ENCODE results near the gene GABPB2.

Gene GABPB2

DNA sequence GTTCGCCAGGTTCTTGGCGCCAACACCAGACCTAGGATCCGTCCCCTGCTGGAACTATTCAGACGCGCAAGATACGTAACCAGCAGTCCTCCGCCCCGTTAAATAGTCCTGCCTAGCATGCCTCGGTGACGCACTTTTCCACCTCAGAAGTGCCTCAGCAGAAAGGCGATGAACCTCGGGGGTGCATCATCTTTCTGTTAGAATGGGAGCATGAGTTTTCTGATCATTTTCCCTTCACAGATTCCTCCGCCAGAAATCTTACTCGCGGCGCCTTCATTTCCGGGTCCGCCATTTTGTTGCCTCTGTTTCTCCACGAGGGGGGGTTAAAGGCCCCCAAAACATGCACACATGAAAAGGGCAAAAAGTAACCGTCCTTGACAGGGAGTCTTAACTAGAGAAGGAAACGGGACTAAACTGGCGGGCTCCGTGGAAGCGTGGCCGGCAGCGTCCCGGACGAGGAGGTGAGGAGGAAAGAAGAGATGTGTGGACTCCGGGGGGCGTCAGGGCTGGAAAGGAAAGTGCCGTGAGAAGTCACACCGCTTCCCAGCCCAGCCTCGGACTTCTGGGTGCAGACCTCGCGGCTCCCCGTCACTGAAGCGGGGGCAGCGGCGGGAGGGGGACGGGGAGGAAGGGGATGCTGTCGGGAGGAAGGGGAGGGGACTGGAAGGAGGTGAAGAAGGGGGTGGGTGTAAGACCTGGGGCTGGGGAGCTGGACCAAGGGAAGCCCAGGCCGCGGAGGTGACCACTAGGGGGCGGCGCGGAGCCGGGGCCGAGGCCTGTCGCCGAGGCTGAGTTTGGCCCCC, at the start of gene GABPB2:
GABPB2 (plus strand) TSS at position 288 of the 803 bp plus-strand sequence. CDS start 17,429 bp downstream, outside the sequence.
- DNase-seq (ENCODE audit: low read depth in 4 of 4, low spot score in 1 of 4), result peak; percentile 73 to 89 (median 82)

DNA sequence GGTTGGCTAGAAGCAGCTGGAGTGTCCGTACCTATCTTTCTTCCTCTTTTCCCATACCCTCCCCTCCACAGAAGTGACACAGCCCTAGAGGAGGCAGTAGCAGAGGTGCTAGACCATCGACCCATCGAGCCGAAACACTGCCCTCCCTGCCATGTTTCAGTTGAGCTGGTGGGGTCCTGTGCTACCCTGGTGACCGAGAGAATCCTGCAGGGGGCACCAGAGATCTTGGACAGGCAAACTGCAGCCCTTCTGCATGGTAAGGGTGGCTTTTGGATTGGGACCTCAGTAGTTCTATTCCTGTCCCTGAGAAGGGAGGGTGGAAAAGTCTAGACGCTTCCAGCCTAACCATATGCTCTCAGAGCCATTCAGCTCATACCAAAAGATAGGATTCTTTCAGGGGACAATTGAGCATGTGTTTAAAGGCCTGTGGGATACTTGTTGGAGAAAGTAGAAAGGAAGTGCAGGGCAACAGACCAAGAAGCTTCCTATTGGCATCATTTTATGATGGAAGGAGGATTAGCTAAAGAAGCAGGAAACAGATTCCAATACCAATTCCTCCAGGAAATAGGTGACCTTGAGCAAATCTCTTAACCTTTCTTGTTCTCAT, 45.9 kb upstream of the GABPB2 start:
- DNase-seq (ENCODE audit: low read depth in 4 of 4, low spot score in 1 of 4), result peak; percentile 65 to 77 (median 68)

DNA sequence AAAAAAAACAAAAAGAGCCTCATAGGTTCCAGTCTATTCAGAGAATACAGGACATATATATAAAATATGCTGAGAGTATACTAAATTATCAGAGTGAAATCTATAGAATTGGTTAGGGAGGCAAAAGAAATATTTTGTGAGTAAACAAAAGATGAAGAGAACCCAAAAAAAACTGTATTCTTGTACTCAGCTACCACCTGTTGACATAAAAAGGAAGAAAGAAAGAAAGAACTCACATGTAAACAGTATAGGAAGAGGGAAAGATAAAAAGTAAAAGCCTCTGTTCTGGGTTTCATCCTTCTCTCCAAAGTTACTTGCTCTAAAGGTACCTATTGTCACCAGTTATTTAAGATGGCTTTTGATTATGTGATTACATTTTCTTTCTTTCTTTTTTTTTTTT, 44.1 kb upstream of the GABPB2 start:
- DNase-seq (ENCODE audit: low read depth in 4 of 4, low spot score in 1 of 4), result no peak

DNA sequence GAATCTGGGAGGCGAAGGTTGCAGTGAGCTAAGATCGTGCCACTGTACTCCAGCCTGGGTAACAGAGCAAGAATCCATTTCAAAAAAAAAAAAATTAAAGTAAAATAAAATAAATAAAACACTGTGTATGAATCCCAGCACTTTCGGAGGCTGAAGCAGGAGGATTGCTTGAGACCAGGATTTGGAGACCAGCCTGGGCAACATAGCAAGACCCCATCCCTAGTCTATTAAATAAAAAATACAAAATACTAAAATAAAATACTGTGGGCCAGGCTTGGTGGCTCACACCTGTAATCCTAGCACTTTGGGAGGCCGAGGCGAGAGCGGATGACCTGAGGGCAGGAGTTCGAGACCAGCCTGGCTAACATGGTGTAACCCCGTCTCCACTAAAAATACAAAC, 38.4 kb upstream of the GABPB2 start:
- DNase-seq (ENCODE audit: low read depth in 4 of 4, low spot score in 1 of 4), result no peak

DNA sequence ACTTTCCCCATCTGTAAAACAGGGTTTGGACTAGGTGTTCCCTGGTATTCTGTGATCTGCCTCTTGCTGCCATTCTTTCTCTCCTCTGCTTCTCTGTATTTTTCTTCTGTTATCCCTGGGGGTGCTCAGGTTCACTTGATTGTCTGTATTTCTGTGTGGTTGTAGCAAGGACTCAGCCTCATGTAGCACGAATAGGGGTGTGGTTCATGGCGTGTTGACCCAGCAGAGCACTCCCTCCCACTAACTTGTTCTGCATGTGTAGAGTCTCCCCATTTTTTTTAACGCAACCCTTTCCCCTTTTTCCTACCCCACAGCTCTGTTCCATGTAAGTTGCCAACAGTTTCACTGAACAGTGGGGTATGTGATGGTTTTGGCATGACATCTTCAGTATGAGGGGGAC, 35.4 kb upstream of the GABPB2 start:
- DNase-seq (ENCODE audit: low read depth in 4 of 4, low spot score in 1 of 4), result no peak

DNA sequence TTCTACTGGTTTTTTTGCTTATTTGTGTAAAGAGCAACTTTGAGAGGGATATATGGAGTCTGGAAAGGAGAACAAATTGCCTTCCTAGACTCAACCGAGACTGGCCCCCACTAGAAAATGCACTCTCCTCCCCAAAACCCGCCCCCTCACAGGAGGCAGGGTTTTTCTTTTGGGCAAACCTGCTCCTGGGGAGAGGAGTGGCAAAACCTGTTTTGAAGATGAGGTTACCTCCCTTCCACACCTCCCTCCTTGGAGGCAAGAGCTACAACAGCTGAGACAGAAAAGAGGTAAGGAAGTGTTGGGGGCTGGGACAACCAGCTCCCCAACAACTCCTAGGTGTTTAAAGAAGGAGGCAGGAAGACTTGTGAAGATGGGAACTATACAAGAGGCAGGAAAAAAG, 34.2 kb upstream of the GABPB2 start, which contains the start of gene BNIPL:
BNIPL (plus strand) TSS at position 231 of the 400 bp plus-strand sequence; CDS start at position 371, 140 bp downstream.
- DNase-seq (ENCODE audit: low read depth in 4 of 4, low spot score in 1 of 4), result no peak

DNA sequence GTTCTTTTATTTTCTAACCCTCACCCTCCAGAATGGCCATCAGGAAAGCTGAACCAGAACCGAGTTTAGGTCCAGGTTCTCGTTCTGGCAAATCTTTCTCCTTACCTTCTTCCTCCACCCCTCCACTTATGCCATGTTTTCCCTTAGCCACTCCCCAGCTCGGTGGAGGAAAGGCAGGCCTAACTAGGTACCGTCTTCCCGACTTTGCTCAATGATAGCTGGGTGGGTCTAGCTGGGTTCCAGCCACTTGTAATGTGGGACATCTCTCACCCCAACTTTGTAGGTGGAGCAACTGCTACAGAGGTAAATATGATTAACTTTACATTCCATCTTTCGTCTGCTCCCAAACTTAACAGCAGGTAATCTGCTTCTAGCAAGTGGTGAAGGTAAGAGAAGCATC, 33.5 kb upstream of the GABPB2 start:
- no peak for DNase-seq (ENCODE audit: low read depth in 4 of 4, low spot score in 1 of 4)

DNA sequence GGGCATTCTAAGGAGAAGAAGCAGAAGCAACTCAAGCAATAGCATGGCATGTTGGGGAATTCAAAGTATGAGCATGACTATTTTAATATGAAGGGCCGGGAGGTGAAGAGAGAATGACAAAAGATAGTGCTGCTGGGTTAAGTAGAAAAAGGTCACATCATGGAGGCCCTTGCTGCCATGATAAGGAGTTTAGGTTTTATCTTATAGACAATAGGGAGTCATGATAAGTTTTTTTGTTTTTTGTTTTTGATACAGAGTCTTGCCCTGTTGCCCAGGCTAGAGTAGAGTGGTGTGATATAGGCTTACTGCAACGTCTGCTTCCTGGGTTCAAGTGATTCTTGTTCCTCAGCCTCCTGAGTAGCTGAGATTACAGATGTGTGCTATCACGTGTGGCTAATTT, 31.0 kb upstream of the GABPB2 start:
- no peak for DNase-seq (ENCODE audit: low read depth in 4 of 4, low spot score in 1 of 4)

DNA sequence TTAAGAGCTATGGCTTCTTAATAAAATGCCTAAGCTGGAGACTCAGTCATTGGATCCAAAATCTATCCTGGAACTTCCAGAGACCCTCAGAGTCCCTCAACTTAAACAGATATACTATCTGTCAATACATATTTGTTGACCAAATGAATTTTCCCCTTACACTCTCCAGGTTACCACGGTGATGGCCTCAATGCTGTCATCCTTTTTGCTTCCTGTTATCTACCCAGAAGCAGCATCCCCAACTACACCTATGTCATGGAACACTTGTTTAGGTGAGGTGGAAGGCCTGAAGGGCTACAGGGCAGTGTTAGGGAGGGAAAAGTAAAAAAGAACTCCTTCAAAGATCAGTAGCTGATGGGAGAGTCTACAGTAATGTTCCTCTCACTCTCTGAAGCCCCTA, 27.4 kb upstream of the GABPB2 start:
- DNase-seq (ENCODE audit: low read depth in 4 of 4, low spot score in 1 of 4), result no peak

DNA sequence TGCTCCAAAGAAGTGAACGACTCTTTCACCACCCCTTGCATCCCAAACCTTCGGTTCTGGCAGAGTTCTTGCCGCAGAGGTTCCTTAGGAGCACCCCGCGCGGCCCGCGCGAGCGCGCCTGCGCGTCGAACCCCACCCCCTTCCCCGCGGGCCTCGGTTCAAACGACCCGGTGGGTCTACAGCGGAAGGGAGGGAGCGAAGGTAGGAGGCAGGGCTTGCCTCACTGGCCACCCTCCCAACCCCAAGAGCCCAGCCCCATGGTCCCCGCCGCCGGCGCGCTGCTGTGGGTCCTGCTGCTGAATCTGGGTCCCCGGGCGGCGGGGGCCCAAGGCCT, 23.0 kb upstream of the GABPB2 start, which contains the start of gene C1orf56:
C1orf56 (plus strand) TSS at position 161 of the 334 bp plus-strand sequence; CDS start at position 258, 97 bp downstream.
- DNase-seq (ENCODE audit: low read depth in 4 of 4, low spot score in 1 of 4), result peak in 1 of 4 experiments; percentile 48

DNA sequence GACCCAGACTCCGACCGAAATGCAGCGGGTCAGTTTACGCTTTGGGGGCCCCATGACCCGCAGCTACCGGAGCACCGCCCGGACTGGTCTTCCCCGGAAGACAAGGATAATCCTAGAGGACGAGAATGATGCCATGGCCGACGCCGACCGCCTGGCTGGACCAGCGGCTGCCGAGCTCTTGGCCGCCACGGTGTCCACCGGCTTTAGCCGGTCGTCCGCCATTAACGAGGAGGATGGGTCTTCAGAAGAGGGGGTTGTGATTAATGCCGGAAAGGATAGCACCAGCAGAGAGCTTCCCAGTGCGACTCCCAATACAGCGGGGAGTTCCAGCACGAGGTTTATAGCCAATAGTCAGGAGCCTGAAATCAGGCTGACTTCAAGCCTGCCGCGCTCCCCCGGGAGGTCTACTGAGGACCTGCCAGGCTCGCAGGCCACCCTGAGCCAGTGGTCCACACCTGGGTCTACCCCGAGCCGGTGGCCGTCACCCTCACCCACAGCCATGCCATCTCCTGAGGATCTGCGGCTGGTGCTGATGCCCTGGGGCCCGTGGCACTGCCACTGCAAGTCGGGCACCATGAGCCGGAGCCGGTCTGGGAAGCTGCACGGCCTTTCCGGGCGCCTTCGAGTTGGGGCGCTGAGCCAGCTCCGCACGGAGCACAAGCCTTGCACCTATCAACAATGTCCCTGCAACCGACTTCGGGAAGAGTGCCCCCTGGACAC, 22.5 kb upstream of the GABPB2 start:
- DNase-seq (ENCODE audit: low read depth in 4 of 4, low spot score in 1 of 4), result no peak

DNA sequence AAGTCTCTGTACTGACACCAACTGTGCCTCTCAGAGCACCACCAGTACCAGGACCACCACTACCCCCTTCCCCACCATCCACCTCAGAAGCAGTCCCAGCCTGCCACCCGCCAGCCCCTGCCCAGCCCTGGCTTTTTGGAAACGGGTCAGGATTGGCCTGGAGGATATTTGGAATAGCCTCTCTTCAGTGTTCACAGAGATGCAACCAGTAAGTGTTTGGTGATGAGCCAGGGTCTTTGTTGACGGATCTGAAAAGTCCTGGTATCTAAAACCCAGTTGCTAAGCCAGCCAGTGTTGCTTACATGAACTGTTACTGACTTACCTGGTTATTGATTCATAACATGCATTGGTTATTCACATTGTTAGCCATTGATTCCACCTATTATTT, 21.9 kb upstream of the GABPB2 start:
- no peak for DNase-seq (ENCODE audit: low read depth in 4 of 4, low spot score in 1 of 4)

DNA sequence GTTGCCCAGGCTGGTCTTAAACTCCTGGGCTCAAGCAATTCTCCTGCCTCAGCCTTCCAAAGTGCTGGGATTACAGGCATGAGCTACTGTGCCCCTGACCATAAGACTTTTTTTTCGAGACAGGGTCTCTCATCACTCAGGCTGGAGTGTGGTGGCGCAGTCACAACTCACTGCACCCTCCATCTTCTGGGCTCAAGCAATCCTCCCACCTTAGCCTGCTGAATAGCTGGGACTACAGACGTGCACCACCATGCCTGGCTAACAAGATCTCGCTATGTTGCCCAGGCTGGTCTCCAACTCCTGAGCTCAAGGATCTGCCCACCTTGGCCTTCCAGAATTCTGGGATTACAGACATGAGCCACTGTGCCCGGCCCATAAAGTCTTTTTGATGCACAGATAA, 21.1 kb upstream of the GABPB2 start:
- DNase-seq (ENCODE audit: low read depth in 4 of 4, low spot score in 1 of 4), result no peak

DNA sequence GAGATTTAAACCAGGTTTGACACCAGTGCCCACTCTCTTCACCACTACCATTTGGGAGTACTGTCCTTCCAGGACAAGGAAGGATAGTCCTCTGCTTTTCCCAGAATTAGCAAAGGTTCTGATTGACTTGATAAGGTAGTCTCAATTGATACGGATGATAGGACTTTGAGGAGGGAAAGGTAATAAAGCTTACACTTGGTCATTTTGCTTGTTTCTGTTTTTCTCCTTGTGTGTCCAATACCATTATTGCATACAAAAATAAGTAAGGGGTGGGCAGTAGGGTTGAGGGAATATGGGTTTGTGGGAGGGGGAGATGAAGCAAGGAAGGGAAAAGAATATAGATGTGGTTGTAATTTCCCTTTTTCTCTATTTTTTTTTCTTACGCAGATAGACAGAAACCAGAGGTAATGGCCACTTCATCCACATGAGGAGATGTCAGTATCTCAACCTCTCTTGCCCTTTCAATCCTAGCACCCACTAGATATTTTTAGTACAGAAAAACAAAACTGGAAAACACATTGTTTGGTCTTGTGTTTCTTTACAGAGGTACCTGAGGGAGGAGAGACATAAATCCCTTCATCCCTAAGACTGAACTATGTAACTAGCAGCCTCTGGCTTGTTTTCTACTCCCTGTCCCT, 20.4 kb upstream of the GABPB2 start:
- no peak for DNase-seq (ENCODE audit: low read depth in 4 of 4, low spot score in 1 of 4)

DNA sequence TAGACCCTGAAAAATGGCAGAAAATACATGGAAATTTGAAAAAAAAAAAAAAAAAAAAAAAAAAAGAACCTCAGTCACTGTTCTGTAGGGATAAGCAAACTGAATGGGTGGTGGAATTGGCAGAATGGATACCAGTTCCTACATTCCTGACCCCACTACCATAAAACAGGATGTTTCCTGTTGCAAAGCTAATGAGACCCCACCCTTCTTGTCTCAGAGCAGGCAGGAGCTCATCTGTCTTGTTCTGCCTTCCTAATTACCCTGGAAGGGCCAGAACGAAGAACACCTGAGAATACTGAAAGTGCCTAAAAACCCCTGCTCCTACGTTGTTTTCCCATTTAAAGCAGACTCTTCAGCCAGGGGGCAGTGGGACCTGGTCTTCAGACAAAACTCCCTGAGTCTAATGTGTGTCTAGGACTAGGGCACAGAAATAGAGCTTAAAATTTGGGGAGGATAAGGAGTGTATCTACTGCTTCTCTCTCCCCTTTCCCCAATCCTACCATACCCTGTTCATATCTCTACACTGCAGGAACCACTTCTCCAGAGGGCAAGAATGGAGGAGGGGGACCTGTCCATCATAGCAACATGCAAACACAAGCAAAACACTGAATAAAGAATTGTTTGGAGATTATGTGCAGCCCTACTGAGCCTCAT, 19.1 kb upstream of the GABPB2 start:
- DNase-seq (ENCODE audit: low read depth in 4 of 4, low spot score in 1 of 4), result no peak

DNA sequence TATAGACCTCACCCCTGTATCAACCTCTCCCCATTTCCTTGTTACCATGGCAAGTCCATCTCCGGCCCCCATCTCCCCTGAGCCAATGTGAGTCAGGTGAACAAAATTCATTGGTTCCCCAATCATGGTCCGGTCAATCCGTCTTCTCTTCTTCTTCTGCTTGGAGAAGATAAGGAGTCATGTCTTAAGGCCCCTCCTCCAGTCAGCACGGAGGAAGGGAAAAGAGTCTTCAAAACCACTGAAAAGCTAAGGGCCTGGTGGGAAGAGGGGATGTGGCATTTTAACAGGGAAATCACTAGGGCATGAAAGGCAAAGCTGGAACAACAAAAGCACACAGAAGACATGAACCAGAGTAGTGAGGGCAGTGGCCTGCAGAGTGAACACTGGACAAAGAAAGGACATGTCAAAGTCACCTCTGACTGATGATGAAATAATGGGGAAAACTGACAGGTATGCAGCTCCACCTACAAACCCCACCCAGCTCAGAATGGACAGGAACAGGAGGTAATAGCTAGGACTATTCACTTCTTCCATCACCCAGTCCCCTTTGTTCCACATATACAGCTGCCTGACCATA, 15.5 kb upstream of the GABPB2 start:
- DNase-seq (ENCODE audit: low read depth in 4 of 4, low spot score in 1 of 4), result no peak

DNA sequence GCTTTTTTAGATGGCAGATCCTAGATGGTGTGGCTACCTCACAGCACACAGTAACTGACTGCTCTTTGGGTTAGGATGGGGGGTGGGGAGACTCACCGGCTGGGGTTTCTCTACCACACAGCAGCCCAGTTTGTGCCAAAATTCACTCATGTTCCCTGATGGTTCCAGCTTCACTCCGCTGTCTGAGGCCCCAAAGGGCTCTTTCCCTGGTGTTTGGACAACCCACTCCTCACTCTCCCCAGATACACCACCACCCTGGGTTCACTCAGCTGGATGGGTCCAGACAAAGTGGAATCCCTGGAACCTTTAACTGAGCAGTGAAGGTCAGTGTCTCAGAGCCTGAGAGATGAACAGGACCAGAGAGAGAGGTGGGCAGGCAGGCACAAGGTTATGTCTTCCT, 15.0 kb upstream of the GABPB2 start:
- no peak for DNase-seq (ENCODE audit: low read depth in 4 of 4, low spot score in 1 of 4)

DNA sequence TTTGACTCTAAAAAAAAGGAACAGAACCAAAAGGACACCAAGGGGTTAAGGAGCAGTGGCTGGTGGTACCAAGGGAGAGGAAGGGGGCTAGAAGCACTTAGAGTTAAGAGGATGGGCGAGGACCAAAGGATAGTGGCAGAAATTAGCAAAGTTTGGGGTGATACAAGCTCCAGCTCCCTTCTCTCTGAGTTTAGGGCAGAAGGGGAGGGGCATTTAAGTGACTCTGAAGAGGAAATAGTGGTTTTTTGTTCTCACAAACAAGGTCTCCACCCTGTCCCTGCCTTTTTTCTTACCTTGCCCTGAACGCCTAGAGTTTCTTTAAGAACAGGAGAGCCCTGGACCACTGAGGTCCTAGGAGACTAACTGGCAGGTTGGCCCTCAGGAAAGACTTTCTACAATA, 14.4 kb upstream of the GABPB2 start:
- no peak for DNase-seq (ENCODE audit: low read depth in 4 of 4, low spot score in 1 of 4)

DNA sequence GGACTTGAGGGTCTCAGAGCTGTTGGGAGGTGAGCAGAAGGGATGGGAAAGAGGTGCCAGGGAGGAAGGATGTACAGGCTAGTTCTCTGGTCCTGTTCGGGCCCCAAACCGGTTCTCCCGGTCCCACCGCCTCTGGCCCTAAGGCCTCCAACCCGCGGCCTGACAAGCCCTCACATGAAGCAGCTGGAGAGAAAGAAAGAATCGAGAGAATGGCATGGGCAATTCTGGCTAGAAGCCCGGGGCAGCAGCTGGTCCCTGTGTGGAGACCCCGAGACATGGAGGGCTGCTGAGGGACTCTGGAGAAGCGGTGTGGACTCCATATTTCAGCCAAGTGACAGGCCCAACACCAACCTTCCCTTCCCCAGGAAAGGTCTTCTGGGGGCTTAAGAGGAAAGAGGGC, 11.9 kb upstream of the GABPB2 start:
- no peak for DNase-seq (ENCODE audit: low read depth in 4 of 4, low spot score in 1 of 4)

DNA sequence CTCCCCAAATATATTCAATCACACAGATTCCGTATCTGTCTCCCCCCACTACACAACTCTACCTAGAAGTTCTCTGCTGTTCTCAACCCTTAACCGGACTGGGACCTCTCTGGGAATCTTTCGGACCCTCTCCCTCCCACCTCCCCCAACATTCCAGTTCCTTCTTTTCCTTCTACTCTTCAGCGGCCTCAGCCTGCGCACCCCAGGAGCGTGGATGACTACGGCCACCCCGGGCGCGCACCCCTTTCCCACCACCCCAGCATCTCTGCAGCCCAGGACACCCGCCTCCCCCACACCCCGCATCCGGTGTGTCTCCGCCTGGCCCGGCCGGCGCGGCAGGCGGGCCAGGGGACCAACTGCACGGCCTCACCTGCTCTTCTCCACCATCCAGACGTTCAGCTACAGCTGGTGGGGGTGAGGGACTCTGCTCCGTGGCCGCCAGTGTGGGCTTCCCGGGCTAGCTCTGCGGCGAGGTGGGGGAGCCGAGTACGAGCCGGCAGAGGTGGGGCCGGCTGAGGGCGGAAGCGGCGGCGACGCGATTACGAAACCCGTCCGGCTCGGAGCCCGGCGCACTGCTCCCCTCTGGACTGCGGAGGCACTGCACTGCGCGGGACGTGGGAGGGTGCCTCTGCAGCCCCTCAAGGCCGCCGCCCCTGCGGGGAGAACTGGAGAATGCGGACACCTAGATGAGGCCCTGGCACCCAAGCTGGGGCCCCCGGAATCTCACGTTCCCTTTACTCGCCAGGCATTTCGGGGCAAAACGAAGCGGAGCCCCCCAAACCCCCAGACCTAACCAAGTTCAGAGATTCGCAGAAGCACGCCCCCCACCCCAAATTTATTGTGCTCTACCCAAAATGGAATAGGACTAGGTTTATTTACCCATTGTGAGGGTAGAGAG, 11.2 kb upstream of the GABPB2 start, which contains the start of gene CDC42SE1:
CDC42SE1 (minus strand) TSS at position 514 of the 898 bp plus-strand sequence. CDS start 3,892 bp downstream, outside the sequence.
- DNase-seq (ENCODE audit: low read depth in 4 of 4, low spot score in 1 of 4), result peak in 3 of 4 experiments; percentile 56 to 78 (median 73)

Measured in stimulated activated CD4-positive, alpha-beta T cell treated with anti-CD3 and anti-CD28 coated beads, Interleukin-1b, Interleukin-23, amount 100 ng/mL, for 24 hours (primary cell).